ENCODE measurements around the gene BASP1.

Gene BASP1

GRCh38 chr5:17256839-17257238, 39.4 kb downstream of the BASP1 start:
- POLR2A ChIA-PET = no interaction called here
- H3K36me3 ChIP-seq (ENCODE audit: control insufficient read depth in 2 of 2, insufficient read depth in 1 of 2, low read length in 2 of 2) = peaks cover 18 to 38% of the 10 kb centered on the region in 2 experiments
- H3K27ac ChIP-seq (ENCODE audit: extremely low read depth, low read depth, low read length) = no peak overlapping the region
- CTCF ChIA-PET = interaction anchor here (0.9 kb wide), 1 partner anchor 16 kb away, joined by 4 read pairs; no protein-coding TSS in a partner anchor
- no peak for TF ChIP-seq MZF1 (tag by site-specific recombination; IDR thresholded peaks at IDR 0.05; ENCODE audit: borderline replicate concordance)
- TF ChIP-seq HOXA7 (CRISPR knock-in tag; IDR thresholded peaks at IDR 0.05; ENCODE audit: borderline replicate concordance) = no peak
- TF ChIP-seq ZFP69B (tag by site-specific recombination; IDR thresholded peaks at IDR 0.05) = no peak
- no peak for TF ChIP-seq GLIS2 (tag by site-specific recombination; IDR thresholded peaks at IDR 0.05)
- TF ChIP-seq ZNF639 (tag by site-specific recombination; IDR thresholded peaks at IDR 0.05) = no peak
- no peak for TF ChIP-seq ZBTB8A (tag by site-specific recombination; IDR thresholded peaks at IDR 0.05)
- no peak for TF ChIP-seq ZNF529 (tag by site-specific recombination; IDR thresholded peaks at IDR 0.05; ENCODE audit: insufficient replicate concordance)
- no peak for TF ChIP-seq ZNF561 (tag by site-specific recombination; IDR thresholded peaks at IDR 0.05; ENCODE audit: borderline replicate concordance)
- no peak for TF ChIP-seq ZNF132 (tag by site-specific recombination; IDR thresholded peaks at IDR 0.05; ENCODE audit: borderline replicate concordance)
- no peak for TF ChIP-seq ZNF747 (tag by site-specific recombination; IDR thresholded peaks at IDR 0.05)
- TF ChIP-seq ZSCAN4 (tag by site-specific recombination; IDR thresholded peaks at IDR 0.05) = no peak
- TF ChIP-seq HOXD13 (CRISPR knock-in tag; IDR thresholded peaks at IDR 0.05; ENCODE audit: borderline replicate concordance) = no peak
- TF ChIP-seq ZNF138 (tag by site-specific recombination; IDR thresholded peaks at IDR 0.05; ENCODE audit: borderline replicate concordance) = no peak
- no peak for TF ChIP-seq ZNF24 (tag by site-specific recombination; IDR thresholded peaks at IDR 0.05)
- no peak overlapping the region for H3K4me3 ChIP-seq (ENCODE audit: low read depth, low read length)
- peaks cover 13% of the 10 kb centered on the region for H3K4me1 ChIP-seq (ENCODE audit: control insufficient read depth, insufficient read depth, low read length)
- H3K9me3 ChIP-seq (ENCODE audit: control insufficient read depth, insufficient read depth, low read depth, low read length) = no peaks in the 10 kb centered on the region; the same call in 1 of the 2 replicates

GRCh38 chr5:17257705-17258273, 40.4 kb downstream of the BASP1 start:
- peaks cover 18 to 38% of the 10 kb centered on the region in 2 experiments for H3K36me3 ChIP-seq (ENCODE audit: control insufficient read depth in 2 of 2, insufficient read depth in 1 of 2, low read length in 2 of 2)
- POLR2A ChIA-PET = no interaction called here
- TF ChIP-seq ZNF350 (tag by site-specific recombination; IDR thresholded peaks at IDR 0.05) (no peak), ZSCAN4 (tag by site-specific recombination; IDR thresholded peaks at IDR 0.05) (no peak), ZNF837 (tag by site-specific recombination; IDR thresholded peaks at IDR 0.05) (no peak), ZNF2 (tag by site-specific recombination; IDR thresholded peaks at IDR 0.05) (no peak), MYNN (tag by site-specific recombination; IDR thresholded peaks at IDR 0.05; ENCODE audit: borderline replicate concordance) (no peak), ZNF248 (tag by site-specific recombination; IDR thresholded peaks at IDR 0.05) (no peak), REPIN1 (tag by site-specific recombination; IDR thresholded peaks at IDR 0.05; ENCODE audit: low read depth) (no peak), ZNF555 (tag by site-specific recombination; conservative IDR thresholded peaks at IDR 0.05) (no peak), ZFP3 (tag by site-specific recombination; IDR thresholded peaks at IDR 0.05; ENCODE audit: low read depth) (no peak), PRDM4 (tag by site-specific recombination; IDR thresholded peaks at IDR 0.05) (no peak), ZNF530 (tag by site-specific recombination; IDR thresholded peaks at IDR 0.05; ENCODE audit: low read depth) (no peak), ZNF513 (tag by site-specific recombination; IDR thresholded peaks at IDR 0.05) (no peak), KLF16 (tag by site-specific recombination; IDR thresholded peaks at IDR 0.05) (no peak), WT1 (tag by site-specific recombination; IDR thresholded peaks at IDR 0.05) (no peak)

More at GRCh38 chr5:17257705-17258273, 40.4 kb downstream of the BASP1 start:
- CTCF ChIA-PET = no interaction called here
- Histone ChIP-seq H3K9me3 (ENCODE audit: control insufficient read depth, insufficient read depth, low read depth, low read length) (no peaks in the 10 kb centered on the region; the same call in 1 of the 2 replicates), H3K4me1 (ENCODE audit: control insufficient read depth, insufficient read depth, low read length) (peaks cover 11% of the 10 kb centered on the region), H3K4me3 (ENCODE audit: low read depth, low read length) (no peak overlapping the region), H3K27ac (ENCODE audit: extremely low read depth, low read depth, low read length) (no peak overlapping the region)

Measured in HEK293 (cell line).